ENCODE data around the gene MTA1.

GRCh38 chr14:105482486-105483110, 63.0 kb downstream of the MTA1 start:
- TF ChIP-seq CTCF (IDR thresholded peaks at IDR 0.05) (no peak), MYC (IDR thresholded peaks at IDR 0.05; ENCODE audit: borderline replicate concordance, low read length) (no peak)
